H1 (cell line): Measurements from ENCODE around the gene MIEF2. TPM values are rescaled to one million over a fixed set of nuclear protein-coding genes. Genes with fewer than 3 reads are reported as not detected.

Source experiments
- CTCF ChIA-PET: fragments of 300-600 bp; sonication (Branson Sonifier 250); formaldehyde crosslinking; loops from one replicate; lab custom pipeline; 2021; ENCODE audit not compliant: partially characterized antibody; lab: Charles Lee
- POLR2A ChIA-PET: fragments of 300-600 bp; sonication (Branson Sonifier 250); formaldehyde crosslinking; loops from one replicate; lab custom pipeline; 2021; ENCODE audit warnings: inconsistent platforms; ENCODE audit not compliant: partially characterized antibody; lab: Charles Lee
- DNase-seq, 2 experiments: peaks; one replicate each; pipeline versions ENCODE4 v3.0.0 to v3.0.0-alpha.2; 2010 to 2022; ENCODE audit warnings: low spot score in 2 of 2, low read depth in 1 of 2, mixed read lengths in 1 of 2
- FAIRE-seq: peaks from 2 replicates; lab custom pipeline; 2011; peaks lifted over from hg19 to GRCh38; lab: Jason Lieb, UNC
- H2AFZ ChIP-seq: 2 replicates; pipeline ENCODE4 v1.8.1; 2012; ENCODE audit warnings: low read length, inconsistent platforms
- H2AK5ac ChIP-seq: 2 replicates; pipeline ENCODE4 v1.6.1; 2013; ENCODE audit warnings: low read depth, low read length
- H2BK120ac ChIP-seq: replicated peaks from 2 replicates; pipeline ENCODE3; 2013; ENCODE audit warnings: low read depth, low read length, inconsistent platforms
- H2BK12ac ChIP-seq: 2 replicates; pipeline ENCODE4 v1.6.1; 2013; ENCODE audit warnings: low read depth, low read length
- H2BK15ac ChIP-seq: 2 replicates; pipeline ENCODE4 v1.6.1; 2013; ENCODE audit warnings: low read length
- H2BK20ac ChIP-seq: 2 replicates; pipeline ENCODE4 v1.6.1; 2013; ENCODE audit warnings: low read length
- H2BK5ac ChIP-seq: 2 replicates; pipeline ENCODE4 v1.6.1; 2013; ENCODE audit warnings: low read depth, low read length
- H3K14ac ChIP-seq: 2 replicates; pipeline ENCODE4 v1.6.1; 2013; ENCODE audit warnings: inconsistent platforms; ENCODE audit not compliant: insufficient read length
- H3K18ac ChIP-seq: 2 replicates; pipeline ENCODE4 v1.6.1; 2013; ENCODE audit warnings: low read length; ENCODE audit errors: extremely low read depth
- H3K23ac ChIP-seq: 2 replicates; pipeline ENCODE4 v1.6.1; 2013; ENCODE audit warnings: inconsistent platforms; ENCODE audit not compliant: insufficient read length
- H3K23me2 ChIP-seq: 2 replicates; pipeline ENCODE4 v1.6.1; 2013; ENCODE audit warnings: low read depth, low read length
- H3K27ac ChIP-seq: 2 replicates; pipeline ENCODE4 v1.6.1; 2011; ENCODE audit warnings: low read depth, low read length, inconsistent platforms
- H3K27me3 ChIP-seq, 4 experiments: replicated peaks in 1 of 4; 1 replicate in 1 of 4; 2 replicates in 3 of 4; pipeline versions ENCODE4 v1.6.1 to v1.8.1; 2011 to 2013; ENCODE audit warnings: low read length in 3 of 4, mild to moderate bottlenecking in 3 of 4, inconsistent platforms in 2 of 4, mixed read lengths in 2 of 4, moderate library complexity in 1 of 4; ENCODE audit not compliant: control insufficient read depth in 3 of 4, insufficient read depth in 3 of 4; ENCODE audit errors: extremely low read depth in 1 of 4
- H3K36me3 ChIP-seq, 4 experiments: 2 replicates each; pipeline versions ENCODE4 v1.6.1 to v1.8.1; 2011 to 2013; ENCODE audit warnings: mild to moderate bottlenecking in 4 of 4, low read length in 3 of 4, moderate library complexity in 2 of 4, control low read depth in 1 of 4, inconsistent platforms in 1 of 4; ENCODE audit not compliant: insufficient read depth in 4 of 4, control insufficient read depth in 2 of 4
- H3K4ac ChIP-seq: replicated peaks from 2 replicates; pipeline ENCODE3; 2013; ENCODE audit warnings: low read length, low read depth, mixed read lengths, inconsistent platforms; ENCODE audit not compliant: insufficient read length
- H3K4me1 ChIP-seq, 4 experiments: replicated peaks in 1 of 4; 1 replicate in 1 of 4; 2 replicates in 3 of 4; pipeline versions ENCODE4 v1.6.1 to v1.8.1; 2011 to 2013; ENCODE audit warnings: low read length in 3 of 4, inconsistent platforms in 2 of 4, mixed read lengths in 1 of 4; ENCODE audit not compliant: insufficient read depth in 4 of 4, control insufficient read depth in 3 of 4
- H3K4me2 ChIP-seq, 2 experiments: 2 replicates each; pipeline versions ENCODE4 v1.6.1 to v1.8.1; 2011 to 2013; ENCODE audit warnings: low read depth in 2 of 2, low read length in 2 of 2, control low read depth in 1 of 2, inconsistent platforms in 1 of 2, mild to moderate bottlenecking in 1 of 2; ENCODE audit not compliant: insufficient read depth in 1 of 2
- H3K4me3 ChIP-seq, 4 experiments: fragments of 200-600, 300-600 bp in 1 of 4; sonication (generic), shearing (Covaris generic), sonication (Bioruptor Twin) in 1 of 4; 2 replicates each; pipeline versions ENCODE4 v1.5.1 to v1.8.1; 2011 to 2016; ENCODE audit warnings: low read length in 4 of 4, low read depth in 3 of 4, control low read depth in 2 of 4, inconsistent platforms in 2 of 4, mild to moderate bottlenecking in 2 of 4, mixed read lengths in 1 of 4, moderate library complexity in 1 of 4; ENCODE audit not compliant: insufficient read depth in 2 of 4; ENCODE audit errors: extremely low read depth in 1 of 4
- H3K56ac ChIP-seq: replicated peaks from 2 replicates; pipeline ENCODE3; 2013; ENCODE audit warnings: low read depth, mild to moderate bottlenecking, mixed read lengths, low read length, inconsistent platforms; ENCODE audit not compliant: insufficient read length
- H3K79me1 ChIP-seq: 2 replicates; pipeline ENCODE4 v1.6.1; 2013; ENCODE audit warnings: low read depth, low read length, control low read depth
- H3K79me2 ChIP-seq, 2 experiments: 2 replicates each; pipeline versions ENCODE4 v1.6.1 to v1.8.1; 2012 to 2013; ENCODE audit warnings: low read length in 2 of 2, mild to moderate bottlenecking in 2 of 2, inconsistent platforms in 1 of 2; ENCODE audit not compliant: insufficient read depth in 2 of 2, control insufficient read depth in 1 of 2
- H3K9ac ChIP-seq, 4 experiments: replicated peaks in 1 of 4; 1 replicate in 1 of 4; 2 replicates in 3 of 4; pipeline versions ENCODE4 v1.6.1 to v1.8.1; 2011 to 2013; ENCODE audit warnings: low read depth in 3 of 4, low read length in 3 of 4, control low read depth in 2 of 4, mild to moderate bottlenecking in 2 of 4, moderate library complexity in 2 of 4, inconsistent platforms in 1 of 4; ENCODE audit errors: extremely low read depth in 1 of 4
- H3K9me3 ChIP-seq, 2 experiments: 2 replicates each; pipeline versions ENCODE4 v1.6.1 to v1.8.1; 2012 to 2013; ENCODE audit warnings: mild to moderate bottlenecking in 2 of 2, moderate library complexity in 2 of 2, control low read depth in 1 of 2, inconsistent platforms in 1 of 2, low read depth in 1 of 2, low read length in 1 of 2, mixed read lengths in 1 of 2; ENCODE audit not compliant: insufficient read depth in 2 of 2
- H4K20me1 ChIP-seq, 2 experiments: replicated peaks in 1 of 2; 2 replicates each; pipeline versions ENCODE3 to v1.8.1; 2011 to 2013; ENCODE audit warnings: inconsistent platforms in 2 of 2, low read length in 2 of 2, mild to moderate bottlenecking in 1 of 2; ENCODE audit not compliant: insufficient read depth in 2 of 2, control insufficient read depth in 1 of 2
- H4K5ac ChIP-seq: 2 replicates; pipeline ENCODE4 v1.6.1; 2013; ENCODE audit warnings: low read length, low read depth, mixed read lengths, inconsistent platforms; ENCODE audit not compliant: insufficient read length
- H4K8ac ChIP-seq: 2 replicates; pipeline ENCODE4 v1.8.0; 2013; ENCODE audit warnings: mild to moderate bottlenecking, moderate library complexity, low read length, inconsistent platforms; ENCODE audit not compliant: insufficient read depth; ENCODE audit errors: extremely low read depth
- H4K91ac ChIP-seq: replicated peaks from 2 replicates; pipeline ENCODE3; 2013; ENCODE audit warnings: low read length, mixed read lengths, inconsistent platforms; ENCODE audit not compliant: insufficient read length
- CTBP2 ChIP-seq: IDR thresholded peaks from 2 replicates; pipeline ENCODE4 v1.7.0; 2011; ENCODE audit warnings: borderline replicate concordance, mild to moderate bottlenecking, moderate library complexity, mixed read lengths, low read length; ENCODE audit not compliant: insufficient read depth, insufficient read length
- POLR2A ChIP-seq, 2 experiments: IDR thresholded peaks; 1 replicate in 1 of 2; 2 replicates in 1 of 2; pipeline ENCODE4 v1.6.1; 2011; ENCODE audit warnings: low read depth in 2 of 2, low read length in 2 of 2, mild to moderate bottlenecking in 2 of 2; ENCODE audit errors: control extremely low read depth in 1 of 2
- USF2 ChIP-seq: IDR thresholded peaks from 2 replicates; pipeline ENCODE4 v1.6.1; 2011; ENCODE audit warnings: low read length, improper control_type of control experiment
- ZNF274 ChIP-seq: IDR thresholded peaks from 2 replicates; pipeline ENCODE4 v1.7.0; 2012; ENCODE audit warnings: low read length, borderline replicate concordance; ENCODE audit errors: extremely low read depth
- WGBS, 2 experiments: shearing (Covaris generic) in 1 of 2; methylation state at CpG; one replicate each; pipeline versions ENCODE4 v1.1.6 to v1.1.7; 2013 to 2015; ENCODE audit warnings: low lambda C conversion rate in 2 of 2, mixed read lengths in 2 of 2, inconsistent platforms in 1 of 2, low coverage in 1 of 2, missing lambda C conversion rate in 1 of 2; ENCODE audit not compliant: insufficient replicate concordance in 2 of 2, insufficient coverage in 1 of 2, insufficient read length in 1 of 2; ENCODE audit errors: extremely low coverage in 1 of 2, missing lambda C conversion rate in 1 of 2; 5-methylcytosine and 5-hydroxymethylcytosine counted together
- polyA plus RNA-seq, 7 experiments: library from polyadenylated mRNA; depleted of rRNA in 3 of 7; stranded (reverse) in 5 of 7; unstranded in 2 of 7; fragments of >200 nt in 5 of 7; fragments of 200-250 nt in 2 of 7; gene quantifications; 1 replicate in 5 of 7; 2 replicates in 1 of 7; 4 replicates in 1 of 7; pipeline versions ENCODE4 v1.2.1 to v1.2.3, GENCODE V29; 2011 to 2013; ENCODE audit warnings: missing spikeins in 2 of 7, mixed read lengths in 2 of 7
- total RNA-seq: library from RNA; stranded (reverse); fragmentation: NEBNext Ultra II Directional; extraction: Animal tissue kit (Norgen Biotek cat#: 25700); gene quantifications from 2 replicates; pipeline ENCODE4 v1.2.1, GENCODE V29; 2021

Gene MIEF2
- total and polyA plus RNA-seq, 2 of the 8 experiments (the other 6 are each of a cell fraction or from before 2014, with no cell fraction given): 9.9 to 24.9 TPM

- Histone ChIP-seq H3K23me2 (peaks cover 13% of the 10 kb centered on the region), H3K23ac (no peak overlapping the region), H3K4ac (no peak overlapping the region), H4K91ac (no peak overlapping the region), H2BK120ac (no peak overlapping the region), H3K14ac (no peak overlapping the region), H3K79me2 (peaks cover 0 to 18% of the 10 kb centered on the region in 2 experiments; a peak in 1 of 4 replicates), H3K36me3 (peaks cover 24 to 44% (median 37%) of the 10 kb centered on the region in 4 experiments), H2BK20ac (no peak overlapping the region), H2BK15ac (no peak overlapping the region), H3K4me3 (peak overlapping the region in 1 of 4 experiments; percentile 94; a peak in 2 of 8 replicates), H3K4me2 (peak overlapping the region; percentile 84 to 96; a peak in 3 of 4 replicates), H3K56ac (no peak overlapping the region), H3K27ac (peak overlapping the region; percentile 53; the same call in 1 of the 2 replicates), H2BK12ac (peak overlapping the region; percentile 14; the same call in 1 of the 2 replicates), H2BK5ac (no peak overlapping the region), H3K4me1 (peaks cover 4 to 30% (median 17%) of the 10 kb centered on the region in 4 experiments), H4K5ac (no peak overlapping the region), H3K9ac (no peak overlapping the region), H3K18ac (no peak overlapping the region), H2AK5ac (peak overlapping the region; percentile 65; the same call in 1 of the 2 replicates), H3K9me3 (no peaks in the 10 kb centered on the region), H3K79me1 (peaks cover 14% of the 10 kb centered on the region), H4K8ac (no peak overlapping the region), H2AFZ (no peak overlapping the region), H3K27me3 (no peaks in the 10 kb centered on the region), H4K20me1 (peaks cover 3 to 10% of the 10 kb centered on the region in 2 experiments)
- no peak for DNase-seq
- POLR2A ChIA-PET: interaction anchor here (1.3 to 11.5 kb wide), 7 partner anchors 12 to 58 kb away, joined by 3 to 171 read pairs (median 7); partner anchors contain the start of genes LLGL1 and TOP3A
- 99% methylated on average over 11 of the region's 11 CpGs; no CpG with 5 or more reads in 1 of the 2 experiments for WGBS, 2 experiments
- no peak for FAIRE-seq
- CTCF ChIA-PET: interaction anchor here (0.9 to 3.9 kb wide), 6 partner anchors 8 to 83 kb away, joined by 3 to 18 read pairs (median 5); no protein-coding TSS in a partner anchor
- no peak for TF ChIP-seq CTBP2
- TF ChIP-seq USF2: no peak
- no peak for TF ChIP-seq POLR2A (IDR thresholded peaks at IDR 0.05; ENCODE audit: control extremely low read depth in 1 of 2, low read depth in 2 of 2, low read length in 2 of 2)
- no peak for TF ChIP-seq ZNF274
Observed at GRCh38 chr17:18256351-18256750, 4.1 kb upstream of the MIEF2 start.
